ENCODE data around the gene ASTN2. TPM values are rescaled to one million over a fixed set of nuclear protein-coding genes. Genes with fewer than 3 reads are reported as not detected.

Gene ASTN2
- total RNA-seq, 1 donor from 2014 or later: 15.9 TPM

DNA sequence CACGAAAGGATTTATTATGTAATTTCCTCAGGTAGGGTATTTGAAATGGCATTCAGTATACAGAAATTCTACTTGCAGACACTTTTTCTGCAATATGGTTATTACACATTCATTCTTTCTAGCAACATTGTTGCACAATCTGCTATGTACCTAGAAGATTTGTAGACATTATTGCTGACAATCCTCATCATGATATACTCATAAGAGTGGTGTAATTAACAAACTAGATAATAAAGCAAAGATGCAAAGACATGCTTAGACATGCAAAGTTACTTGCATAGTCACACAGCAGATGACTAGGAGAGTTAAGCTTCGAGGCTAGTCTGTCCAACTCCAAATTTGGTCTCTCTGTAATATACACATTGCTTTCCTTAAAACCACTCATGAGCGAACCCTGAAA is 317.1 kb downstream of the ASTN2 start:
- no peaks in the 10 kb centered on the region for H3K9me3 Mint-ChIP-seq

DNA sequence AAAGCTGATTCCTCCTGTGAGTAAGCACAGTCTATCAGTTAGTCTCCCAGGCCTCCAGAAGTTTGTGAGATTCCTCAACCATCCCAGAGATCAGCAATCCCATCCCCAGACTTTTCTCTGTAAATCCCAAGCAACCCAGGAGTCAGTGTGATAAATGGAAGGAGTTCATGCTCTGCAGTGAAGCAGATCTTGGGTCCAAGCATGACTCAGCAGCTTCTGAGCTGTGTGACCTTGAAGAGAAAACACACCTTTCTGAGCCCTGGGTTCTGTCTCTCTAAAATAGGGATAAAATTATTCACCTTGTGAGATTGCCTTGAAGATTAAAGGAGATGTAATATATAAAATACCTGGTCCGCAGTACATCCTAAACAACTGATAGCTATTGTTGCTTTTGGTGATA is 318.7 kb downstream of the ASTN2 start:
- TF ChIP-seq, protein P1, sequence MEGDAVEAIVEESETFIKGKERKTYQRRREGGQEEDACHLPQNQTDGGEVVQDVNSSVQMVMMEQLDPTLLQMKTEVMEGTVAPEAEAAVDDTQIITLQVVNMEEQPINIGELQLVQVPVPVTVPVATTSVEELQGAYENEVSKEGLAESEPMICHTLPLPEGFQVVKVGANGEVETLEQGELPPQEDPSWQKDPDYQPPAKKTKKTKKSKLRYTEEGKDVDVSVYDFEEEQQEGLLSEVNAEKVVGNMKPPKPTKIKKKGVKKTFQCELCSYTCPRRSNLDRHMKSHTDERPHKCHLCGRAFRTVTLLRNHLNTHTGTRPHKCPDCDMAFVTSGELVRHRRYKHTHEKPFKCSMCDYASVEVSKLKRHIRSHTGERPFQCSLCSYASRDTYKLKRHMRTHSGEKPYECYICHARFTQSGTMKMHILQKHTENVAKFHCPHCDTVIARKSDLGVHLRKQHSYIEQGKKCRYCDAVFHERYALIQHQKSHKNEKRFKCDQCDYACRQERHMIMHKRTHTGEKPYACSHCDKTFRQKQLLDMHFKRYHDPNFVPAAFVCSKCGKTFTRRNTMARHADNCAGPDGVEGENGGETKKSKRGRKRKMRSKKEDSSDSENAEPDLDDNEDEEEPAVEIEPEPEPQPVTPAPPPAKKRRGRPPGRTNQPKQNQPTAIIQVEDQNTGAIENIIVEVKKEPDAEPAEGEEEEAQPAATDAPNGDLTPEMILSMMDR (conservative IDR thresholded peaks at IDR 0.05): no peak
- Mint-ChIP-seq H3K27ac (no peak overlapping the region), H3K36me3 (no peaks in the 10 kb centered on the region), H3K4me1 (ENCODE audit: unreplicated experiment) (peaks cover 17% of the 10 kb centered on the region), H3K9me3 (no peaks in the 10 kb centered on the region), H3K4me3 (no peak overlapping the region), H3K27me3 (peaks cover 3% of the 10 kb centered on the region)
- no peak for DNase-seq (ENCODE audit: extremely low spot score, unreplicated experiment)

More for the DNA sequence above, 317.1 kb downstream of the ASTN2 start:
- Mint-ChIP-seq H3K27me3 (no peaks in the 10 kb centered on the region), H3K4me1 (ENCODE audit: unreplicated experiment) (peaks cover 10% of the 10 kb centered on the region), H3K36me3 (no peaks in the 10 kb centered on the region), H3K27ac (no peak overlapping the region), H3K4me3 (no peak overlapping the region)
- DNase-seq (ENCODE audit: extremely low spot score, unreplicated experiment): no peak
- TF ChIP-seq, protein P1 (conservative IDR thresholded peaks at IDR 0.05): no peak

DNA sequence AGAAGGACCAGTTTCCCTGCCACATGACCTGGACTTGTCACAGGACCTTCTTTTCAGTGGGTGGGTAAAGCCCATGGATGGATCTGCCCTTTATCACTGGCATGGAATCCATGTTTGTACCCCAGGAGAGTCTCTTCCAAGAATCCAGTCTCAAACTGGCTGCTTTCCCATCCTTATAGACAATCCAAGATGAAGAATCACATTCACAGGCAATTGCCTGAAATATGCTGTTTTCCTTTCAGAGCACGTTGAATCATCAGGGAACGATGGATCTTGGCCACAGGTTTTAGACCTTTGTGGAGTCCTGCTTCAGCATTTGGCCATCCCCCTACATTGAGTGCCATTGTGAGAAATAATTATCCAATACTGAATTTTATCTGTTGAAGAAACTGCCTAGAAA is 319.8 kb downstream of the ASTN2 start:
- no peak overlapping the region for H3K4me3 Mint-ChIP-seq
- H3K36me3 Mint-ChIP-seq: no peaks in the 10 kb centered on the region
- DNase-seq (ENCODE audit: extremely low spot score, unreplicated experiment): no peak
- peaks cover 3% of the 10 kb centered on the region for H3K27me3 Mint-ChIP-seq
- no peaks in the 10 kb centered on the region for H3K9me3 Mint-ChIP-seq
- peaks cover 17% of the 10 kb centered on the region for H3K4me1 Mint-ChIP-seq (ENCODE audit: unreplicated experiment)
- TF ChIP-seq, protein P1 (conservative IDR thresholded peaks at IDR 0.05): no peak
- H3K27ac Mint-ChIP-seq: no peak overlapping the region

DNA sequence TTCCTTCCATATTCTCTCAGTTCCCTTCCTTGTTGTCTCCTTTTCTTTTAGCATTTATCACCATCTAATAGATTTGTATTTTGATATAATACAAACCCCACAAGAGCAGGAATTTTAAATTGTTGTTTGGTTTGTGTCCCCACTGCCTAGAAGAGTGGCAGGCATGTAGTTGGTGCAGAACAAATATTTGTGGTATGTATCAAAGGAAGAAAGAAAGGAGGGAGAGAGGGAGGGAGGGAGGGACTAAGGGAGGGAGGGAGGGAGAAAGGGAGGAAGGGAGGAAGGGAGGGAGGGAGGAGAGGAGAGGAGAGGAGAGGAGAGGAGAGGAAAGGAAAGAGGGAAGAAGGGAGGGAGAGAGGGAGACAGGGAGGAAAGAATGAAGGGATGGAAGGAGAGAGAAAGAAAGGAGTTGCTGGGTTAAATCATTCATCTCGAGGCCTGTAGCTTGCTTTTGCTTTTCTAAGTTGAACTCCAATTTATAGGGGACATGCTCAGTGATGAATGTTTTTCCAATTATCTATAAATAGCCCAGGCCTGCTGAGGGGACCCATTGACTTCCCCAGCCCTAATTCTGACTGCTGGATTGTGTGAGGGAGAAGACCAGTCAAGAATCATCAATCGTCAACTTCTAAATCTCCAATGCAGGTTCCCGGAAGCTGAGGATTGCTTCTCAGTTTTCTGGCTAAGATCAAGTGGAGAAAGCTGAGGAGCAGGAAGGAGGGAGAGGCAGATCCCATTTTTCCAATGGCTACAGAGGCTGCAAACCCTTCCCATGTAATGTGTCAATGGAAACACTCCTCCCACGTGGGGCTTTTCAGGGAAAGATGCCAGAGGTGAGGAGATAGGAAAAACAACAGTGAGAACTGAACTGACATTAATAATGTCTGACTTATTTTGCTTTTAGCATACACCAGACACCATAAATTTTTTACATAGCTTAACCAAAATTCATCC is 320.7 kb downstream of the ASTN2 start:
- no peak for DNase-seq (ENCODE audit: extremely low spot score, unreplicated experiment)
- TF ChIP-seq, protein P1 (conservative IDR thresholded peaks at IDR 0.05): no peak
- Mint-ChIP-seq H3K9me3 (no peaks in the 10 kb centered on the region), H3K4me3 (peak overlapping the region; percentile 4), H3K27ac (no peak overlapping the region), H3K36me3 (no peaks in the 10 kb centered on the region), H3K27me3 (peaks cover 3% of the 10 kb centered on the region), H3K4me1 (ENCODE audit: unreplicated experiment) (peaks cover 17% of the 10 kb centered on the region)

DNA sequence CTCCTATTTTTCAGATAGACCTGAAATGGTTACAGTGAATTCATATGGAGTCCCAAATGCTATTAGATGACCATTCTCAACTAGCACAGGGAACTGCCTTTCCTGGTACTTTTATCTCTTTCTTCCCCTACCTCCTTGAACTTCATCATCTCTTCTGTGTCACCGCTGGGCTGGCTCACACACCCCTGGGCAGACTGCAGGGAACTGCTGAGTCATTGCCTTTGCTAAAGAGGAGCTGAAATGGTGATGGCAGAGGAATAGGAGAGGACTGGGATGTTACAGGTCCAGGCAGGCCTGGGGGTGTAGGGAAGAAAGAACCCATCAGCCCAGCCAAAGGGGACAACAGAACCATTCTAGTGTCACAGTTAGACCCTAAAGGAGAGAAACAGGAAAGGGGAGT is 322.3 kb downstream of the ASTN2 start:
- Mint-ChIP-seq H3K9me3 (no peaks in the 10 kb centered on the region), H3K27ac (no peak overlapping the region), H3K36me3 (no peaks in the 10 kb centered on the region), H3K4me1 (ENCODE audit: unreplicated experiment) (peaks cover 17% of the 10 kb centered on the region), H3K4me3 (no peak overlapping the region), H3K27me3 (peaks cover 3% of the 10 kb centered on the region)
- no peak for DNase-seq (ENCODE audit: extremely low spot score, unreplicated experiment)
- TF ChIP-seq, protein P1 (conservative IDR thresholded peaks at IDR 0.05): no peak
